Stimulated activated CD4-positive, alpha-beta T cell treated with anti-CD3 and anti-CD28 coated beads, TNF-alpha, amount 100 ng/mL, for 4 hours (primary cell): ENCODE measurements around the gene MRPL18.
"Not testable (repeated sequence)": the region's sequence is repeated elsewhere in the genome, so short reads cannot be mapped to it uniquely, and the experiment has no call there.

Experiments
- DNase-seq, 3 experiments: peaks; one replicate each; pipeline ENCODE4 v3.0.0-alpha.2; 2020; ENCODE audit warnings: low read depth in 3 of 3

The MRPL18 gene

DNA sequence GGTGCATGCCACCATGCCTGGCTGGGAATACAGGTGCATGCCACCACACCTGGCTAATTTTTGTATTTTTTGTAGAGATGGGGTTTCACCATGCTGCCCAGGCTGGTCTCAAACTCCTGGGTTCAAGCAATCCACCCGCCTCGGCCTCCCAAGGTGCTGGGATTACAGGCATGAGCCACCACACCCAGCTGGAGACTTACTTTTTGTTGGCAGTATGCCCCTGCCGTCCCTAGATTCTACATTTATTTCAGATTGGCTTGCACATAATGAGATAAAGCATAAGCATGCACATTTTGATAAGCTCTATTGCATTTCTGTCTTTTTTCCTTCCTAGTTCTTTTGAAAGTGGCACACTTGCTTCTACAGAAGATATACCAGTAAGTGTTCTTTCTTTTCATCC, 26.5 kb downstream of the MRPL18 start:
- not testable (repeated sequence) for DNase-seq

DNA sequence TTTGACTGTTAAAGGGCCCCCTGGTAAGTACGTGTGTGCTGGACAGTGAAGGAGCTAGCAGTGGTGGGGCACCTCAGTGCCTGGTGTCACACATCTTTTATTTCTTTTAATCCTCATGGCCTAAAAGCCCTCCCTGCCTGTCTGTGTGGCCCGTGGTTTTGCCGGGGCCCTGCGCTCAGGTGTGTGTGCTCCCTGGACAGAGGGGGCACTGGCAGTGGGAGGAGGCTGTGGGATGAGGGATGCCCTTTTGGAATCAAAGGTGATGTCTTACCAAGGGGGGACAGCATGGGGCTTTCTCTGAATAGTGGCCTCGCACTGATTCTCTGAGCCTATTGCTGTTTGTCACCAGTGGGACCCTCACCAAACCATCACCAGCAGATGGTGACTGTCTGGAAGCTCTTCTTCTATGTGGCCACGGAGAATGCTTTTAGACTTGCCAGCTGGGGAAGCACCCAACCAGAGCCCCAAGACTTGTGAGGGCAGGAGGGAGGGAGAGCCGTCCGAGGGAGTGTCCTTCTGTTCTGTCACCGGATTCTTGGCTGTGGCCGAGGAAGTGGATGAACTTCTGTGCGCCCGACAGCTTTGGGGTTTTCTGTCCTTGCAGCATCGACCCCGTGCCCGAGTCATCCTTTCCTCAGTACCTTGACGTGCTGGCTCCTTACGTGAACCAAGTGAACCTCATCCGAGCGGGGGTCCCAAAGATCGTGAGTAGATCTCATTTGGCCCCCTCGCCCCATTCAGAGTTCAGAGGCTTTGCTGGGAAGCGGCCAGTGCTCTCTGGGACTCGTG, 27.9 kb downstream of the MRPL18 start:
- DNase-seq: no peak

DNA sequence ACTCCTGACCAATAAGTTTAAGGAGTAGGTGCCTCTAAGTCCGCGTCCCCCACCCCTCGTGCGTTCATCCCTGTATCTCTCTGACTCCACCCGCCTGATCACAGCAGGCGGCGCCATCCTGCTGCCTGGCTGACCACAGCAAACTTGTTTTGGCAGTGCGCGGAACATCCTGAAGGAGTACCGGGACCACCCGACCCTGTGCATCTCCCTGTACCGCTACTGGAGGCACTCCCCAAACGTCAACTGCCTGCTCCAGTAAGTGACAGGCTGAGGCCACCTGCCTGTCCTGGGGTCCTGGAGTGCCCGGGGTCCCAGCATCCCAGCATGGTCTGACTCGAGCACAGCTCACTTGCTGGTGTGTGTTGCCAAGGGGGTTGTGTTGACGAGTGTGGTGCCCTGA, 28.8 kb downstream of the MRPL18 start:
- no peak for DNase-seq

DNA sequence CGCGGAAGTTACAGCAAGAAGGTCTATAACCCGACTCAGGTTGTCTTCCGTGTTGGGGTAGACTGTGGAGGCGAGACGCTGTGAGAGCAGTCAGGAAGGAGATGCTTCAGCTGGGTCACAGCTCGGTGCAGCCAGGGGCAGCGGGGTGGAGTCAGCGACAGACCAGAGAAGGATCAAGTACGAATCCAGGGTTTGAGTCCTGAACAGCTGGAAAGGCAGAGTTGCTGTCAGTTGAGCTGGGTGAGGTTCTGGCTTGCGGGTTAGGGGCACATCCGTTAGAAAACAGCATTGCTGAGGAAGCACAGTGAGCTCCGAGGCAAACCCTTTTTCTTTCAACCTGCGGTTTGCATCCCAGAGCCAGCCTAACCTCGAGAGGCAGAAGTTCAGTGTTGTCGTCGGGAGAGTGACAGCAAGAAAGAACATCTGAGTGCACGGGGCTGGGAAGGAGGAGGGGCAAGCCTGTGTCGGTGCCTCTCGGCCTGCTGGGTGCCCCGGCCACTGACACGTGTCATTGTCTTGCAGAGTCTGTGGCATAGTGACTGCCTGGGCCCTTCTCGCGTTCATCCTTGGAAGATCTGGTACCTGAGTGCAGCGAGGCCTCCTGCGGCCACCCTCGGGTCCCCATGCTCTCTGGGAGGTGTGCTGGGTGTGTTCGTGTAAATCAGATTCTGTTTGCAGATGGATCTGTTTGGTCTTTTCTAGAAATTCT, 29.8 kb downstream of the MRPL18 start:
- peak in 2 of 3 experiments; percentile 7 to 14 for DNase-seq

DNA sequence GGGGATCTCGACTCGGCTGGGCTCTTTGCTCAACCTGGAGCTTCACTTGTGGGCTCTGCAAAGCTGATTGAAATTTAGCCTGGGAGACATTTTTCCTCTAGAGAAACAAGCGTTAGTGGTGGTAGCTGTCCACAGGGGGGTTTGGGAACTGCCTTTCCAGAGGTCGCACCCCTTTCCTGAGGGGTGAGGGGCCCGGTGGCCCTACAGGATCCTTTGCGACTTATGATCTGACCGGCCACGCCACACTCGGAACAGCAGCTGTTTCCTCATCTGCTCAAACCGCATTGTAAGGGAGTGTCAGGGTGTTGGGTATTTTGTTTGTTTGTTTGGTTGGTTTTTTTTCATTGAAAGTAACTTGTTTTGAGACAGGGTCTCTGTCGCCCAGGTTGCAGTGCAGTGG, 30.9 kb downstream of the MRPL18 start:
- DNase-seq: no peak

DNA sequence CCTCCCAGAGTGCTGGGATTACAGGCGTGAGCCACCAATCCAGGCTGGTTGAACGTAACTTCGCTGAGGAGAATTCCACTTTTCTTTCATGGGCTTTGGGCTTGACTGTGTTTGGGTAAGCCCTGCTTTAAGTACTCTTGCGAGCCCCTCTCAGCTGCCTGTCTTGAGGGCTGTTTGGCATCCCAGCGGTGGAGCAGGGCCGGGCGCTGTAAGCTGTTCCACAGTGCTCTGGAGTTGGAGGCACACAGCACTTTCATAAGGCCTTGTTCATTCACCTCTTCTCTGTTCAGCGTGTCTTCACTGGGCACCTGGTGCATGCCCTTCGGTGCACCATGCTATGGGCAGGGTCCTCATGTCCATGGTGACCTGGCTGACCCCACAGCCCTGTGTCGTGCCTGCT, 31.5 kb downstream of the MRPL18 start:
- DNase-seq: no peak

DNA sequence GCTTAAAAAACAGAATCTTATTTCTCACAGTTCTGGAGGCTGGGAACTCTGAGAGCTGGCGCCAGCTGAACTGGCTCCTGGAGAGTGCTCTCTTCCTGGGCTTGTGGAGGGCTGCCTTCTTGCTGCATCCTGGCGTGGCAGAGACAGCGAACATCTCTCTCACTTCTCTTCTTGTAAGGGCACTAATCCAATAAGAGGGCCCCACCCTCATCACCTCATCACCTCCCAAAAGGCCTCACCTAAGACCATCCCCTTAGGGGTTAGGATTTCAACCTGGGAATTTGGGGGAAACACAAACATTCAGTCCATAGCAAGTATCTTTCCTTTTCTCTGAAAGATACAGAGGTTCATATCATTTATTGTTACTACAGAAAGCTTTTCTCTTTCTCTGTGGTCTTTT, 33.7 kb downstream of the MRPL18 start:
- DNase-seq: no peak

DNA sequence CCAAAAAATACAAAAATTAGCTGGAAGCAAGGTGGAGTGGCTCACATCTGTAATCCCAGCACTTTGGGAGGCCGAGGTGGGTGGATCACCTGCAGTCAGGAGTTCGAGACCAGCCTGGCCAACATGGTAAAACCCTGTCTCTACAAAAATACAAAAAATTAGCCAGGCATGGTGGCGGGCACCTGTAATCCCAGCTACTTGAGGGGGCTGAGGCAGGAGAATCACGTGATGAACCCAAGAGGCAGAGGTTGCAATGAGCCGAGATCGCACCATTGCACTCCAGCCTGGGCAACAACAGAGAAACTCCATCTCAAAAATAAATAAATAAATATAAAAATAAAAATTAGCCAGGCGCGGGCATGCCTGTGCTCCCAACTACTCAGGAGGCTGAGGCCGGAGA, 34.4 kb downstream of the MRPL18 start:
- not testable (repeated sequence) for DNase-seq

DNA sequence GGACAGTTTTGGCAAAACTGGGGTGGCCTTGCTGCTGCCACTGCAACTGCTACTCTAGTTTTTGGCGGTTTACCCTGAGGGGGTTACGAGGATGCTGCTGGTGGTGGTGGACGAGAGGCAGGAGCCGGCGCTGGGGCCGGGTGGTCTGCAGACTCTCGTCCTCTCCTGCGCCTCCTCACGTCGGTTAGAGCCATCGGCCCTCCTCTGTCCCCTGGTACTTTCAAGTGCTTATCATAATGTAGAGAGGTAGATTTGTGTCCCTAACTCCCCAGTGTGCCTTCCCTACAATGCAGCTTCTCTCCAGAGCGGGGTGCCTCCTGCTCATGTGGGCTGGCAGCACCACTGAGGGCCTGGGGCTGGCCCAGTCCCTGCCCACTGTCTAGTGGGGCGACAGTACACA, 35.7 kb downstream of the MRPL18 start:
- no peak for DNase-seq

DNA sequence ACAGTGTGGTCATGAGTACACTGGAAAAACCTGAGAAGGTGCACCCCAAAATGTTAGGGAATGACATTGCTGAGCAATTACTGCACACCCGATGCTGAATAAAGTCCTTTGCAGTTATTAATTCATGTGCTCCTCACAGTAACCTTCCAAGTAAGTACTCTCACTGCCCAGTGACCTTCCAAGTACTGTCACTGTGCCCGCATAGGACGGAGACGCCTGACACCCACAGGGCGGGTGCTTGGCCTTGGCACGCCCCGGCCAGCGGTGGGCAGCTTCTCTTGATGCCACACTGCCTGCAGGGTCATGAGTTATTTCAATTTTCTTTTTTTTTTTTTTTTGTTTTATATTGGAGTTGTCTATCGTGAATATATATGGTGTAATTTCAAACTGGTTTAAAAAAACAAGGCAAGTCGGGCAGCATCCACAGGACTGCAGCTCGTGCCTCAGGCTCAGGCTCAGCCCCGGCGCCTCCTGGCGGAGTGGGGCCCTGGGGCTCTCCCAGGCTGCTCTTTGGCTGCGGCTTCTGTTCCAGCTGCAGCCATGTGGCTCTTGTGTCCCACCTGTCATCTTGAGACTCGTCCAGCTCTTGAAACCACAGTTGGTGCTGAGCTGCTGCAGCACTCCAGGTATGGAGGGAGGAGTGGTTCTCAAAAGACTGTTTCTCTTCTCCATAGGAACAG, 36.8 kb downstream of the MRPL18 start:
- DNase-seq: no peak

DNA sequence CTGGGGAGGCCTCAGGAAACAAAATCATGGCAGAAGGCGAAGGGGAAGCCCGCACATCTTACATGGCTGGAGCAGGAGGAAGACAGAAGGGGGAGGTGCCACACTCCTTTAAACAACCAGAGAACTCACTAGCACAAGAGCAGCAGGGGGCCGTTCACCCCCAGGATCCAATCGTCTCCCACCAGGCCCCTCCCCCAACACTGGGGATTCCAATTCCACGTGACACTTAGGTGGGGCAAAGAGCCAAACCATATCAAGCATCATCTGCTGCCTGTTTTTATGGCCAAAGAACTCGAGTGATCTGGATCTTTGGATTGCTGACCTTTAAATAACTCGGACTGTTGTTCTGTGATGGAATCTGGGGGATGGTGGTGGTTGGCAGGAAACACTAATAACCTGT, 37.8 kb downstream of the MRPL18 start:
- DNase-seq: no peak

DNA sequence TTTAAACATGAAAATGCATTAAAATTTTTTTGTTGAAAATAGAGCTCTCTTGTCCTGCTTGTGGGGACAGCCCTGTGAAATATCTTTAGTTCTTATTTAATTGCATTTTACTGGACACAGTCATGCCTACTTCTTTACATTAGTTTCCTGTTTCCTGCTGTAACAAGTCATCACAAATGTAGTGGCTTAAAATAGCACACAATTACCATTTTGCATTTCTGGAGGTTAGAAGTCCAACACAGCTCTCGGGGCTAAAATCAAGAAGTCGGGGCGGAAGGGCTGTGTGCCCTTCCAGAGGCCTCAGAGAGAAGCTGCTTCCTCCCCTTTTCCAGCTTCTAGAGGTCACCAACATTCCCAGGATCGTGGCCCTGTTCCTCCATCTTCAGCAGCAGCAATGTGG, 39.3 kb downstream of the MRPL18 start:
- no peak for DNase-seq

DNA sequence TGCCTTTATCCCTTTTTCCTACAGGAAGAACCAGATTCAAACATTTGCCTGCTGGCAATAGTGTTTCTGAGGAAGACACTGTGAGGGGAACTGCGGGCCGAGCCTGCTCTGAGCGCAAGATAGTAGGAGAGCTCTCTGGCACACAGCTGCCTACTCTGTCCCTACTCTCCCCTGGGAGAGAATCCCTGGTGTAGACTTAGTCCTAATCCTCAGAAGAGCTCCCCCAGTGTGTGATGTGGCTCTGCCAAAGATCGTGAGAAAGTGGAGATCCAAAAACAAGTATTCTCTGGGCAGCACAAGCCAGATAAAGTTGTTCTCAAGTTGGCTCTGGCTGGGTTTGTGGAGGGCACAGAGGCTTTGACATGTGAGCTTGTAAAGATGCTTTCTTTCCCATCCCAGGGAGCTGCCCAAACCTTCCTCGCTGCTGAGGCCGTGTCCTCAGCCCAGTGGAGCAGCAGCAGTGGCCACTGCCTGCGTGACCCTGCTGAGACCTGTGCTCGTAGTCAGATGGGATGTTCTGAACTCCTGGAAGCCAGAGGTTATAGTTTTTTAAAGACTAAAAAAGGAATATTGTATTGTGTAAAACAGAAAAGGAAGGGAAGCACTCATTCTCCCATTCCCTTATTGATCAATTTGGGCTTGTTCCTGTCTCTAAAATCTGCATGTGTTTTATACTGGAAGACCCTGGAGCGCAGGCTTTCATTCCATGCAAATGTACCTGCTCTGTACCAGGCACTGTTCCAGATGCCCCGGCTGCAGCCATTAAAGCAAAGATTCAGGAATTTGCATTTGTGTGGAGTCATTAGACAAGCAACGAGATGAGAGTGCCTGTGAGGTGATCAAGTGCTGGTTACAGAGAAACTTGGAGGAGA, 40.5 kb downstream of the MRPL18 start:
- no peak for DNase-seq

DNA sequence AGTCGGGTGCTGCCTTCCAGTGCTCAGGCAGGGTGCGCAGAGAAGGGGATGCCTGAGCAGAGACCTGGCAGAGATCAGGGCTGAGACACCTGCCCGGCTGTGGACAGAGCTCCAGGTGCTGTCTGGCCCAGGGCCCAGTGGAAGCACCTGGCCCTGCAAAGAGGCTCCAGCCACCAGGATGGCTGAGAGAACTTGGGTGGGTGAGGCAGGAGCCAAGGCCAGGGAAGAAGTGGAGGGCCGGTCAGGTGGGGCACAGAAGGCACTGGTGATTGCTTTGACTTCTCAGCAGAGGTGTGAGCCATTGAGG, 41.1 kb downstream of the MRPL18 start:
- DNase-seq: no peak

DNA sequence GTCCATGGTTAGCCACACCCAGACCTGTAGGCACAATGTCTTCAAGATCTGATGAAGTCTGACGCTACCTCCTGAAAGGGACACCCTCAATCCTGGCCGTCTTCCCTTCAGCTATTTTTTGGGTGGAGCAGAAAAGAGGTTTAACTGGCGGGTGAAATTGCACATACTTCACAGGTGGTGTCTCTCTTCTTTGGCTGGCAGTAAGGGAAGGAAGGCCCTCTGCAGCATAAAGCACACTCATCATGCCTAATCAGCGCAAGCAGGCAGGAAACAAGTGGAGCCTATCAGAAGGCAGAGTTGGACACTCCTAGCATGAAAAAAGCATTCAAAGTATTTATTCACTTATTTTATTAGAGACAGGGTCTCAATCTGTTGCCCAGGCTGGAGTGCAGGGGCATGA, 42.7 kb downstream of the MRPL18 start:
- DNase-seq: no peak

DNA sequence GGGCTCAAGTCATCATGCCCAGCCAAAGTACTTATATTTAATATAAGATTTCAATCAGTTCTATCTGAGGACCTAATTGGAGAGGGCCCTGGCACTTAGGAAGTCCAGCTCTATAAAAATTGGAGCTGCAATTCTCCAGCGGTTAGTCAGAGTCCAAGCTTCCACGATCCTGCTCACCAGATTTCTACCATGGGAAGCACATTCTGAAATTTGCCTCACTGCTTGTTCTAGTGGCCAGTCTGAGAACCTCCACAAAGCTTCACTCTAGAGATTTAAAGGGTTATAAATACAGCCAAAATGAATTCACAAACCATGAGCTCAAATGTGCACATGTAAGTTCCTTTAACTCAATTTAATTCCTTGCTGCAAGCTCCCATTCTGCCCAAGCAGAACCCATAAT, 43.3 kb downstream of the MRPL18 start:
- no peak for DNase-seq

DNA sequence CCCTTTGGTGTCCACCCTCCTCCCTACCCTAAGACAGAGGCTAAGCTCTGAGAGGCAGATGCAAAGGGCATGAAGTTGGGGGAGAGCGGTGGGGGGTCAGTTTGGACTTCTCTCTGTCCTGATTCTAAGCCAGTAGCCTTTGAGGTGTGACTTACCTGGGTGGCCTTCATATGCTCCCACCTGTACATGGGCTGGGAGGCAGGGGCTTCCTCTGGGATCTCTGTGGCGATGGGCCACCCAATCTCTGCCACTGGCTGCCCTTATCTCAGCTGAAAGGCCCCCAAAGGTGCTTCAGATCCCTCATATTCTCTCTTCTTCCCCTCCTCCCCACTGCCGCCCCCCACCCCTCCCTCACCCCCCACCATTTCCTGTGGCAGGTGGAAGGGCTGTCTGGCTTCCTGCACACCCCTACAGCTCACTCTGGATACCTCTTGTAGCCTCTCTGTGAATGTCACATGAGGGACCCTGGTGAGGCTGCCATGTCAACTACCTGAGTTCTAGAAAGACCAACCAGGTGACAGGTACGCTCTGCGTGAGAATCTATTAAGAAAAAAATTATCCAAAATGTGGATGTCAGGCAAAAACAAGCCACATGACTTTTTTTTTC, 43.8 kb downstream of the MRPL18 start:
- DNase-seq: no peak

DNA sequence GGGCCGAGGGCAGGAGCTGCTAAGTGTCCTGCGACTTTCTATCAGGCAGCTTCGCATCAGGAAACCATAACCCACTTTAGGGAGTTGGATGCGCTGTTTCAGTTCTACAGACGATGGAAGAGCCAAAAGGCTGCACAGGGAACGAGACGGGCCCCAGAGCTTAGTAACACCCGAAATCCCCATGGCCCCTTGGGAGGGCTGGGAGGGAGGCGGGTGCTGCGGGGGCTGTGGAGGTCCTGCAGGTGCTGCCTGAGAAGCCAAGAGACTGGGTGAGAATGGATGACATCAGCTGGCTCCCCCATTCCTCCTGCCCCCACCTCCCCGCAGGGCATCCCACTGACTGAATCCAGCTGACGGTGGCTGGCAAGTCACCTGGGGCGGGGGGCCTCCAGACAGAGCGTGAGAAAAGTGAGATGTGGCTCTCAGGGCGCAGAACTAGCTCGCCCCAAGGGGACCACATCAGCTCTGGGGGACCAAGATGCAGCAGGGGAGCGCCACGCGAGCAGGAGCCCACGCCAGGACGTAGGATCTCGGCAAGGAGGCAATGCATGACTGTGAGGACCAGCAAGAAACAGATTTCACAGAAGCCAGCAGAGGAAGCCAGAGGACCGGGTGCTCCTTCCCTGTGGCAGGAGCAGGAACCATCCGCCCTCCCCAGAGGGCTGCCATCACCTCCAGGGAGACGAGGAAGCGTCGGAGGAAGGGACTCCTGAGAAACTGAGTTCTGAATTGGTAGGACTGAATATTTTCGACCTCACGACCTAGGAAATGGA, 46.6 kb downstream of the MRPL18 start:
- no peak for DNase-seq

DNA sequence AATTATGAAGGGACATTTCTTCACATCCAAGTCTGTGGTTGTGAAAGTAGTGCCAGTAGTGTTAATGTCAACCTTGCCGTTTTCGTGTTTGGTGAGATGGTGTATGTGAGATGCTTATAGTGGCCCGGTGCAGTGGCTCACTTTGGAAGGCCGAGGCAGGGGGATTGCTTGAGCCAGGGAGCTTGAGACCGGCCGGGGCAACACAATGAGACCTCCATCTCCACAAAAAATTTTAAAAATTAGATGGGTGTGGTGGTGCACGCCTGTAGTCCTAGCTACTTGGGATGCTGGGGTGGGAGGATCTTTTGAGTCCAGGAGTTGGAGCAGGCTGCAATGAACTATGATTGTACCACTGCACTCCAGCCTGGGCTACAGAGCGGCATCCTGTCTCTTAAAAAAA, 47.2 kb downstream of the MRPL18 start:
- no peak for DNase-seq

DNA sequence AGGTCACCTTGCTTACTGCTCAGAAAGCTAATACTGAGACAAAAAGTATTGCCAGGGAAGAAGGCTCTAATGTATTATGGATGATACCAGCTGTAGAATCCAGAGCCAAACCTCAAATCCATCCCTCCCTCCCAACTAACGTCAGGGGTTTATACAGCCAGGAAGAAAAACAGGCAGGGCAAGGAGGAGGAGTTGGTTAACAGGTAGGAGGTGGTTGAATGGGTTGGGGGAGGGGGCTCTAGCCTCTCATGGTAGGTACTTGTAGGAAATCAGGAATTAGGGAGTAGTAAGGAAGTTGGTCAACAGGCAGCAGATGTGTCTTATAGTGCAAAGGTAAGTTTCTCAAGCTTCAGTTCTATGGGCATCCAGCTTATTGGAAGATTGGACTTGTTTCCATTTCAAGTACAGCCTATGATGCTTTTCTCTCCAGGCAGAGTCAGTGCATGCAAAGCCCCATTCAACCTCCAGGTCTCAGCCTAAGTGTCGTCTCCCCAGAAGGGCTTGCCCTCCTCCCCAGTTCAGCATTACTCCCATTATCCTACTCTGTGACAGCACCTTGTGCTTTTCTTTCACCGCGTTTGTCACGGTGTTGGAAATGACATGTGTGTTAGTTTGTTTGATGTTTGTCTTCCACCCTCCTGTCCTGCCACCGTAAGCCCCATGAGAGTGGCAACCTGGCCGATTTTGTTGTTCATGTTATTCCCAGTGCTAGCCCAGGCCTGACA, 47.9 kb downstream of the MRPL18 start:
- no peak for DNase-seq
